K562 (cell line): Measurements from ENCODE around the gene GPR15LG. TPM values are rescaled to one million over a fixed set of nuclear protein-coding genes. Genes with fewer than 3 reads are reported as not detected.

ENCODE experiments used
- ATAC-seq: fragments of 200-7000 bp; cut with Tn5 transposase; 3 replicates; pipeline ENCODE4 v1.9.1; 2020; ENCODE audit warnings: moderate library complexity
- BruUV-seq: library from RNA; stranded (reverse); fragments of 400-500 nt; replicated peaks from 2 replicates; lab custom pipeline; 2021; lab: Mats Ljungman, UMichigan
- CTCF ChIA-PET: fragments of 300-600 bp; formaldehyde crosslinking; extraction: SDS; loops from one replicate; lab custom pipeline; 2021; ENCODE audit warnings: low intra/inter-chr PET ratio; lab: Yijun Ruan, JAX
- POLR2A ChIA-PET: fragments of 300-600, 350-650 bp; sonication (Branson Sonifier 250); formaldehyde crosslinking; extraction: SDS; loops from one replicate; lab custom pipeline; 2021; ENCODE audit warnings: antibody characterized with exemption, inconsistent platforms; lab: Yijun Ruan, JAX
- DNase-seq, 4 experiments: peaks; one replicate each; pipeline versions ENCODE4 v3.0.0 to v3.0.0-alpha.2; 2011 to 2018; ENCODE audit warnings: low spot score in 3 of 4, mixed read lengths in 3 of 4; ENCODE audit errors: extremely low read depth in 1 of 4
- FAIRE-seq: peaks from 2 replicates; lab custom pipeline; 2011; peaks lifted over from hg19 to GRCh38; lab: Jason Lieb, UNC
- H2AFZ ChIP-seq: 2 replicates; pipeline ENCODE4 v1.6.0; 2011; ENCODE audit warnings: low read depth, low read length, control low read depth, inconsistent platforms
- H3K27ac ChIP-seq: fragments of 200-600 bp; 3 replicates; pipeline ENCODE4 v1.8.0; 2011; ENCODE audit warnings: low read depth, mild to moderate bottlenecking, control low read depth, inconsistent platforms, low read length, moderate library complexity, mixed read lengths; ENCODE audit errors: extremely low read depth
- H3K27me3 ChIP-seq, 2 experiments: fragments of 300-600 bp in 1 of 2; 2 replicates in 1 of 2; 3 replicates in 1 of 2; pipeline versions ENCODE4 v1.6.0 to v1.8.0; 2011; ENCODE audit warnings: inconsistent platforms in 2 of 2, low read length in 2 of 2, mild to moderate bottlenecking in 1 of 2, mixed read lengths in 1 of 2, moderate library complexity in 1 of 2; ENCODE audit not compliant: control insufficient read depth in 2 of 2, insufficient read depth in 2 of 2
- H3K36me3 ChIP-seq: fragments of 300-600 bp; 3 replicates; pipeline ENCODE4 v1.8.0; 2011; ENCODE audit warnings: mild to moderate bottlenecking, low read length, inconsistent platforms; ENCODE audit not compliant: control insufficient read depth, insufficient read depth
- H3K4me1 ChIP-seq, 2 experiments: fragments of 200-600 bp in 1 of 2; replicated peaks in 1 of 2; 2 replicates in 1 of 2; 3 replicates in 1 of 2; pipeline versions ENCODE4 v1.5.1 to v1.8.0; 2011; ENCODE audit warnings: inconsistent platforms in 2 of 2, low read length in 2 of 2, mild to moderate bottlenecking in 1 of 2, mixed read lengths in 1 of 2, moderate library complexity in 1 of 2; ENCODE audit not compliant: control insufficient read depth in 2 of 2, insufficient read depth in 2 of 2
- H3K4me2 ChIP-seq: 2 replicates; pipeline ENCODE4 v1.6.1; 2011; ENCODE audit warnings: low read length, control low read depth, inconsistent platforms, mixed read lengths; ENCODE audit not compliant: insufficient read depth
- H3K4me3 ChIP-seq: fragments of 200-600 bp; sonication (generic), shearing (Covaris generic); 2 replicates; pipeline ENCODE4 v1.5.1; 2016; ENCODE audit warnings: control low read depth, inconsistent platforms
- H3K79me2 ChIP-seq: fragments of 200-600 bp; 3 replicates; pipeline ENCODE4 v1.8.0; 2011; ENCODE audit warnings: low read length, inconsistent platforms; ENCODE audit not compliant: control insufficient read depth, insufficient read depth
- H3K9ac ChIP-seq, 2 experiments: 2 replicates each; pipeline versions ENCODE4 v1.6.0 to v1.6.1; 2011; ENCODE audit warnings: low read depth in 2 of 2, low read length in 2 of 2, control low read depth in 1 of 2, inconsistent platforms in 1 of 2, mild to moderate bottlenecking in 1 of 2, mixed read lengths in 1 of 2; ENCODE audit not compliant: insufficient read depth in 1 of 2
- H3K9me1 ChIP-seq: one replicate; pipeline ENCODE4 v1.6.0; 2011; ENCODE audit warnings: inconsistent platforms, mild to moderate bottlenecking, low read length, moderate library complexity; ENCODE audit not compliant: control insufficient read depth, insufficient read depth
- H3K9me3 ChIP-seq: replicated peaks from 2 replicates; pipeline ENCODE4 v1.5.1; 2011; ENCODE audit warnings: low read depth, low read length, inconsistent platforms; ENCODE audit not compliant: control insufficient read depth, insufficient read depth
- H4K20me1 ChIP-seq: replicated peaks from 2 replicates; pipeline ENCODE4 v1.6.1; 2011; ENCODE audit warnings: low read length, inconsistent platforms, mixed read lengths; ENCODE audit not compliant: control insufficient read depth, insufficient read depth
- BACH1 ChIP-seq: fragments of 200-800 bp; sonication (Bioruptor generic); IDR thresholded peaks from 2 replicates; pipeline ENCODE4 v1.6.1; 2016; ENCODE audit warnings: missing genetic modification characterization, missing compliant biosample characterization
- BHLHE40 ChIP-seq: IDR thresholded peaks from 2 replicates; pipeline ENCODE4 v1.6.1; 2011; ENCODE audit warnings: low read length, improper control_type of control experiment
- BRD4 ChIP-seq: fragments of 200-600 bp; sonication (generic); IDR thresholded peaks from 2 replicates; pipeline ENCODE4 v1.6.1; 2017; ENCODE audit warnings: inconsistent platforms
- DNMT1 ChIP-seq: fragments of 450-650 bp; IDR thresholded peaks from 2 replicates; pipeline ENCODE4 v1.6.1; 2016; ENCODE audit warnings: antibody characterized with exemption, mild to moderate bottlenecking
- EP300 ChIP-seq: IDR thresholded peaks from 2 replicates; pipeline ENCODE4 v1.6.1; 2012; ENCODE audit warnings: low read length, improper control_type of control experiment
- FOXK1 ChIP-seq: sonication (generic); formaldehyde crosslinking; IDR thresholded peaks from 2 replicates; pipeline ENCODE4 v1.8.0; 2022; ENCODE audit warnings: missing genetic modification reagents, mild to moderate bottlenecking, borderline replicate concordance
- FOXP4 ChIP-seq: sonication (generic); formaldehyde crosslinking; IDR thresholded peaks from 2 replicates; pipeline ENCODE4 v1.8.0; 2022; ENCODE audit warnings: mild to moderate bottlenecking, missing genetic modification reagents, borderline replicate concordance
- HES1 ChIP-seq: fragments of 450-650 bp; IDR thresholded peaks from 2 replicates; pipeline ENCODE4 v1.6.1; 2016; ENCODE audit warnings: low read depth, mild to moderate bottlenecking, moderate library complexity
- MIER1 ChIP-seq: fragments of 450-650 bp; IDR thresholded peaks from 2 replicates; pipeline ENCODE4 v1.6.1; 2016; ENCODE audit warnings: antibody characterized with exemption, mild to moderate bottlenecking, low read depth
- NR2C1 ChIP-seq, 2 experiments: fragments of 450-650 bp; IDR thresholded peaks; 2 replicates each; pipeline ENCODE4 v1.6.1; 2017; ENCODE audit warnings: mild to moderate bottlenecking in 2 of 2, antibody characterized with exemption in 1 of 2, inconsistent platforms in 1 of 2, missing compliant biosample characterization in 1 of 2, missing genetic modification characterization in 1 of 2
- SMARCA4 ChIP-seq: fragments of 450-650 bp; IDR thresholded peaks from 2 replicates; pipeline ENCODE4 v1.6.1; 2016
- YY1 ChIP-seq, 3 experiments: IDR thresholded peaks; 2 replicates each; pipeline ENCODE4 v1.6.1; 2011; ENCODE audit warnings: low read length in 2 of 3, mild to moderate bottlenecking in 2 of 3, moderate library complexity in 2 of 3, borderline replicate concordance in 1 of 3, control low read depth in 1 of 3, low read depth in 1 of 3; ENCODE audit not compliant: insufficient read depth in 3 of 3, insufficient replicate concordance in 2 of 3, control insufficient read depth in 1 of 3, insufficient read length in 1 of 3; ENCODE audit errors: extremely low read depth in 1 of 3
- ZKSCAN8 ChIP-seq: fragments of 200-800 bp; sonication (Bioruptor generic); IDR thresholded peaks from 2 replicates; pipeline ENCODE4 v1.6.1; 2016; ENCODE audit warnings: missing genetic modification characterization, missing compliant biosample characterization
- WGBS: fragments of 100-300 bp; shearing (Covaris generic); methylation state at CpG from one replicate; pipeline ENCODE4 v1.1.6; 2016; ENCODE audit warnings: low coverage, mixed read lengths; ENCODE audit not compliant: insufficient coverage; ENCODE audit errors: missing lambda C conversion rate; 5-methylcytosine and 5-hydroxymethylcytosine counted together
- in situ Hi-C: fragments of 300-500 bp; cut with MboI; formaldehyde crosslinking; loops from 4 replicates; pipeline ENCODE4 v1.15.0; 2018; ENCODE audit warnings: inconsistent platforms, mixed read lengths
- intact Hi-C: fragments of 100-400 bp; cut with micrococcal nuclease; formaldehyde crosslinking; loops from 2 replicates; pipeline ENCODE4 v1.14.2; 2022
- polyA plus RNA-seq, 8 experiments: library from polyadenylated mRNA; depleted of rRNA in 4 of 8; stranded (reverse) in 5 of 8; unstranded in 3 of 8; fragments of >200 nt; fragmentation: Nextera tagmentation in 2 of 8; fragmentation: Illumina TruSeq in 1 of 8; extraction: Ambion mirVana in 2 of 8; extraction: Trizol in 1 of 8; gene quantifications; 2 replicates each; pipeline versions ENCODE4 v1.2.1 to v1.2.3, GENCODE V29; 2011 to 2014; ENCODE audit warnings: inconsistent platforms in 1 of 8, missing spikeins in 1 of 8
- total RNA-seq, 7 experiments: library from RNA; depleted of rRNA in 6 of 7; stranded (reverse); fragments of >200 nt in 6 of 7; fragmentation: Illumina TruSeq in 2 of 7; extraction: Trizol in 2 of 7; gene quantifications; 2 replicates each; pipeline versions ENCODE4 v1.2.1 to v1.2.3, GENCODE V29; 2011 to 2021; ENCODE audit warnings: low replicate concordance in 1 of 7
- TF ChIP-seq, protein P1 (sequence below): sonication (generic); formaldehyde crosslinking; IDR thresholded peaks from 2 replicates; pipeline ENCODE4 v1.8.0; 2023; ENCODE audit warnings: mild to moderate bottlenecking, missing genetic modification reagents

GPR15LG gene
- total and polyA plus RNA-seq, 9 of the 15 experiments (the other 6 are each of a cell fraction or from before 2014, with no cell fraction given) = 0.51 TPM; not detected in 8

GRCh38 chr10:84139126-84140035 lies 34.2 kb upstream of the GPR15LG start, which contains the start of gene GHITM (continued):
- no peak for TF ChIP-seq HES1
- TF ChIP-seq MIER1 = no peak
- peak; percentile 24 for TF ChIP-seq BHLHE40

DNA sequence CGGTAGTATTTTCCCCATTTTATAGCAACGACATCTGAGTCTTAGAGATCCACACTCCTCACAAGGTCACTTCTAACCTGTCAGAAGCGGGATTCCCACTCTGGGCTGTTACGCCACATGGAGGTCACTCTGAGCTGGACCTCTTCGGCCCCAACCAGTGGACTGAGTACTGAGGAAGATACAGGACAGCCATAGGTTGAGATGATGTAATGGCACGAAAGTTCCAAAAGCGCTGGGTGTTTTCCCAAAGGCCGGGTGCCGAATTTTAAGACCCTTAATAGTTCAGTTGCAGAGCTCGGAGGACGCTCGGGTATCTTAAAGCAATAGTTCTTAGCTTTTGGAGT lies 33.6 kb upstream of the GPR15LG start:
- H3K4me1 ChIP-seq = peaks cover 0 to 12% of the 10 kb centered on the region in 2 experiments; a peak in 4 of 5 replicates
- H3K27me3 ChIP-seq = no peaks in the 10 kb centered on the region
- H3K79me2 ChIP-seq = peaks cover 46% of the 10 kb centered on the region
- BruUV-seq = no TSS peak
- peak overlapping the region; percentile 86 for H2AFZ ChIP-seq
- peak in 3 of 4 experiments; percentile 29 to 65 (median 47) for DNase-seq
- ChIA-PET CTCF (no interaction called here), POLR2A (interaction anchor here (0.6 to 4.0 kb wide), 13 partner anchors 9 to 189 kb away, joined by 3 to 27 read pairs (median 4); partner anchors contain the start of genes CCSER2 and CDHR1)
- H3K9me1 ChIP-seq = no peaks in the 10 kb centered on the region
- 0% methylated on average over 12 of the region's 12 CpGs for WGBS
- no peaks in the 10 kb centered on the region for H3K9me3 ChIP-seq
- FAIRE-seq = no peak
- in situ Hi-C loops (no loop called here), intact Hi-C loops (no loop called here)
- H3K4me2 ChIP-seq = peak overlapping the region; percentile 100
- peak overlapping the region; percentile 100 for H3K4me3 ChIP-seq
- H3K9ac ChIP-seq = peak overlapping the region; percentile 99 to 100
- peaks cover 7% of the 10 kb centered on the region for H4K20me1 ChIP-seq
- H3K27ac ChIP-seq = peak overlapping the region; percentile 99
- peaks cover 48% of the 10 kb centered on the region for H3K36me3 ChIP-seq
- ATAC-seq = peak; percentile 81
- peak in 1 of 3 experiments; percentile 56 for TF ChIP-seq YY1 (IDR thresholded peaks at IDR 0.05; ENCODE audit: borderline replicate concordance in 1 of 3, control insufficient read depth in 1 of 3, extremely low read depth in 1 of 3, insufficient read depth in 3 of 3, insufficient read length in 1 of 3, insufficient replicate concordance in 2 of 3, low read depth in 1 of 3, low read length in 2 of 3)
- no peak for TF ChIP-seq DNMT1
- peak; percentile 11; the same call in 1 of the 2 replicates for TF ChIP-seq EP300
- TF ChIP-seq ZKSCAN8 = 0 out of 2 replicates have a peak, but pooled peaks have one; percentile 28
- TF ChIP-seq, protein P1, sequence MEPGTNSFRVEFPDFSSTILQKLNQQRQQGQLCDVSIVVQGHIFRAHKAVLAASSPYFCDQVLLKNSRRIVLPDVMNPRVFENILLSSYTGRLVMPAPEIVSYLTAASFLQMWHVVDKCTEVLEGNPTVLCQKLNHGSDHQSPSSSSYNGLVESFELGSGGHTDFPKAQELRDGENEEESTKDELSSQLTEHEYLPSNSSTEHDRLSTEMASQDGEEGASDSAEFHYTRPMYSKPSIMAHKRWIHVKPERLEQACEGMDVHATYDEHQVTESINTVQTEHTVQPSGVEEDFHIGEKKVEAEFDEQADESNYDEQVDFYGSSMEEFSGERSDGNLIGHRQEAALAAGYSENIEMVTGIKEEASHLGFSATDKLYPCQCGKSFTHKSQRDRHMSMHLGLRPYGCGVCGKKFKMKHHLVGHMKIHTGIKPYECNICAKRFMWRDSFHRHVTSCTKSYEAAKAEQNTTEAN = no peak
- 0 out of 2 replicates have a peak, but pooled peaks have one; percentile 27 for TF ChIP-seq BRD4
- no peak for TF ChIP-seq NR2C1 (IDR thresholded peaks at IDR 0.05)
- TF ChIP-seq NR2C1 (tag; IDR thresholded peaks at IDR 0.05) = no peak
- TF ChIP-seq BACH1 (tag) = 0 out of 2 replicates have a peak, but pooled peaks have one; percentile 39
- peak; percentile 54; the same call in 1 of the 2 replicates for TF ChIP-seq FOXK1 (CRISPR knock-in tag)
- TF ChIP-seq FOXP4 (CRISPR knock-in tag) = no peak
- TF ChIP-seq SMARCA4 = 0 out of 2 replicates have a peak, but pooled peaks have one; percentile 11
